GM12878 (cell line): Measurements from ENCODE around the gene EDARADD.

ENCODE experiments used
- EZH2 ChIP-seq: IDR thresholded peaks from 2 replicates; pipeline ENCODE4 v1.6.1; 2012; ENCODE audit warnings: low read depth, mild to moderate bottlenecking, control low read depth, inconsistent platforms, low read length, borderline replicate concordance; ENCODE audit not compliant: control insufficient read depth
- FOXM1 ChIP-seq: IDR thresholded peaks from 2 replicates; pipeline ENCODE4 v1.6.1; 2012; ENCODE audit warnings: low read depth, mild to moderate bottlenecking, inconsistent platforms, low read length, moderate library complexity
- NRF1 ChIP-seq: conservative IDR thresholded peaks from 2 replicates; pipeline ENCODE4 v1.6.1; 2011; ENCODE audit warnings: mild to moderate bottlenecking, low read depth, low read length, improper control_type of control experiment
- POLR2AphosphoS2 ChIP-seq: IDR thresholded peaks from 2 replicates; pipeline ENCODE4 v1.6.1; 2011; ENCODE audit warnings: low read depth, mild to moderate bottlenecking, low read length, improper control_type of control experiment, moderate library complexity
- POLR2AphosphoS5 ChIP-seq: IDR thresholded peaks from 2 replicates; pipeline ENCODE4 v1.6.1; 2011; ENCODE audit warnings: mild to moderate bottlenecking, low read length, inconsistent platforms
- RAD21 ChIP-seq: IDR thresholded peaks from 2 replicates; pipeline ENCODE4 v1.6.1; 2011; ENCODE audit warnings: mild to moderate bottlenecking, low read depth, low read length, moderate library complexity; ENCODE audit not compliant: insufficient read depth
- TBL1XR1 ChIP-seq: IDR thresholded peaks from 2 replicates; pipeline ENCODE4 v1.6.1; 2012; ENCODE audit warnings: low read depth, low read length, improper control_type of control experiment
- YY1 ChIP-seq: IDR thresholded peaks from 2 replicates; pipeline ENCODE4 v1.6.1; 2011; ENCODE audit warnings: low read depth, mild to moderate bottlenecking, low read length
- TF ChIP-seq, protein P1 (sequence below), 3 experiments: IDR thresholded peaks in 2 of 3; conservative IDR thresholded peaks in 1 of 3; 2 replicates each; pipeline ENCODE4 v1.5.1; 2011; ENCODE audit warnings: low read depth in 3 of 3, low read length in 3 of 3, mild to moderate bottlenecking in 3 of 3, control low read depth in 2 of 3, moderate library complexity in 2 of 3, inconsistent platforms in 1 of 3, mixed read lengths in 1 of 3; ENCODE audit not compliant: control insufficient read depth in 2 of 3, insufficient read depth in 1 of 3; ENCODE audit errors: extremely low read depth in 1 of 3
- TF ChIP-seq, protein P2 (sequence below): fragments of 450-650 bp; IDR thresholded peaks from 2 replicates; pipeline ENCODE4 v1.6.1; 2017; ENCODE audit warnings: mild to moderate bottlenecking, moderate library complexity
- TF ChIP-seq, protein P3 (sequence below): IDR thresholded peaks from 2 replicates; pipeline ENCODE4 v1.6.1; 2012; ENCODE audit warnings: low read depth, low read length, improper control_type of control experiment

- no peak for TF ChIP-seq POLR2AphosphoS5
- TF ChIP-seq, protein P1, sequence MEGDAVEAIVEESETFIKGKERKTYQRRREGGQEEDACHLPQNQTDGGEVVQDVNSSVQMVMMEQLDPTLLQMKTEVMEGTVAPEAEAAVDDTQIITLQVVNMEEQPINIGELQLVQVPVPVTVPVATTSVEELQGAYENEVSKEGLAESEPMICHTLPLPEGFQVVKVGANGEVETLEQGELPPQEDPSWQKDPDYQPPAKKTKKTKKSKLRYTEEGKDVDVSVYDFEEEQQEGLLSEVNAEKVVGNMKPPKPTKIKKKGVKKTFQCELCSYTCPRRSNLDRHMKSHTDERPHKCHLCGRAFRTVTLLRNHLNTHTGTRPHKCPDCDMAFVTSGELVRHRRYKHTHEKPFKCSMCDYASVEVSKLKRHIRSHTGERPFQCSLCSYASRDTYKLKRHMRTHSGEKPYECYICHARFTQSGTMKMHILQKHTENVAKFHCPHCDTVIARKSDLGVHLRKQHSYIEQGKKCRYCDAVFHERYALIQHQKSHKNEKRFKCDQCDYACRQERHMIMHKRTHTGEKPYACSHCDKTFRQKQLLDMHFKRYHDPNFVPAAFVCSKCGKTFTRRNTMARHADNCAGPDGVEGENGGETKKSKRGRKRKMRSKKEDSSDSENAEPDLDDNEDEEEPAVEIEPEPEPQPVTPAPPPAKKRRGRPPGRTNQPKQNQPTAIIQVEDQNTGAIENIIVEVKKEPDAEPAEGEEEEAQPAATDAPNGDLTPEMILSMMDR (IDR thresholded peaks at IDR 0.05 in 2 of 3, conservative IDR thresholded peaks at IDR 0.05 in 1 of 3; ENCODE audit: control insufficient read depth in 2 of 3, extremely low read depth in 1 of 3, insufficient read depth in 1 of 3, low read depth in 3 of 3, low read length in 3 of 3) = no peak
- TF ChIP-seq EZH2 = no peak
- TF ChIP-seq, protein P2, sequence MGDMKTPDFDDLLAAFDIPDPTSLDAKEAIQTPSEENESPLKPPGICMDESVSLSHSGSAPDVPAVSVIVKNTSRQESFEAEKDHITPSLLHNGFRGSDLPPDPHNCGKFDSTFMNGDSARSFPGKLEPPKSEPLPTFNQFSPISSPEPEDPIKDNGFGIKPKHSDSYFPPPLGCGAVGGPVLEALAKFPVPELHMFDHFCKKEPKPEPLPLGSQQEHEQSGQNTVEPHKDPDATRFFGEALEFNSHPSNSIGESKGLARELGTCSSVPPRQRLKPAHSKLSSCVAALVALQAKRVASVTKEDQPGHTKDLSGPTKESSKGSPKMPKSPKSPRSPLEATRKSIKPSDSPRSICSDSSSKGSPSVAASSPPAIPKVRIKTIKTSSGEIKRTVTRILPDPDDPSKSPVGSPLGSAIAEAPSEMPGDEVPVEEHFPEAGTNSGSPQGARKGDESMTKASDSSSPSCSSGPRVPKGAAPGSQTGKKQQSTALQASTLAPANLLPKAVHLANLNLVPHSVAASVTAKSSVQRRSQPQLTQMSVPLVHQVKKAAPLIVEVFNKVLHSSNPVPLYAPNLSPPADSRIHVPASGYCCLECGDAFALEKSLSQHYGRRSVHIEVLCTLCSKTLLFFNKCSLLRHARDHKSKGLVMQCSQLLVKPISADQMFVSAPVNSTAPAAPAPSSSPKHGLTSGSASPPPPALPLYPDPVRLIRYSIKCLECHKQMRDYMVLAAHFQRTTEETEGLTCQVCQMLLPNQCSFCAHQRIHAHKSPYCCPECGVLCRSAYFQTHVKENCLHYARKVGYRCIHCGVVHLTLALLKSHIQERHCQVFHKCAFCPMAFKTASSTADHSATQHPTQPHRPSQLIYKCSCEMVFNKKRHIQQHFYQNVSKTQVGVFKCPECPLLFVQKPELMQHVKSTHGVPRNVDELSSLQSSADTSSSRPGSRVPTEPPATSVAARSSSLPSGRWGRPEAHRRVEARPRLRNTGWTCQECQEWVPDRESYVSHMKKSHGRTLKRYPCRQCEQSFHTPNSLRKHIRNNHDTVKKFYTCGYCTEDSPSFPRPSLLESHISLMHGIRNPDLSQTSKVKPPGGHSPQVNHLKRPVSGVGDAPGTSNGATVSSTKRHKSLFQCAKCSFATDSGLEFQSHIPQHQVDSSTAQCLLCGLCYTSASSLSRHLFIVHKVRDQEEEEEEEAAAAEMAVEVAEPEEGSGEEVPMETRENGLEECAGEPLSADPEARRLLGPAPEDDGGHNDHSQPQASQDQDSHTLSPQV = no peak
- TF ChIP-seq YY1 = no peak
- no peak for TF ChIP-seq RAD21
- no peak for TF ChIP-seq NRF1
- TF ChIP-seq FOXM1 = no peak
- TF ChIP-seq TBL1XR1 = no peak
- no peak for TF ChIP-seq POLR2AphosphoS2
- TF ChIP-seq, protein P3, sequence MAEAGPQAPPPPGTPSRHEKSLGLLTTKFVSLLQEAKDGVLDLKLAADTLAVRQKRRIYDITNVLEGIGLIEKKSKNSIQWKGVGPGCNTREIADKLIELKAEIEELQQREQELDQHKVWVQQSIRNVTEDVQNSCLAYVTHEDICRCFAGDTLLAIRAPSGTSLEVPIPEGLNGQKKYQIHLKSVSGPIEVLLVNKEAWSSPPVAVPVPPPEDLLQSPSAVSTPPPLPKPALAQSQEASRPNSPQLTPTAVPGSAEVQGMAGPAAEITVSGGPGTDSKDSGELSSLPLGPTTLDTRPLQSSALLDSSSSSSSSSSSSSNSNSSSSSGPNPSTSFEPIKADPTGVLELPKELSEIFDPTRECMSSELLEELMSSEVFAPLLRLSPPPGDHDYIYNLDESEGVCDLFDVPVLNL = no peak
Observed at GRCh38 chr1:236515443-236515958, 121.4 kb downstream of the EDARADD start.
